Measurements from ENCODE around the gene LCN15.
"Not testable (repeated sequence)": the region's sequence is repeated elsewhere in the genome, so short reads cannot be mapped to it uniquely, and the experiment has no call there.

Gene LCN15

DNA sequence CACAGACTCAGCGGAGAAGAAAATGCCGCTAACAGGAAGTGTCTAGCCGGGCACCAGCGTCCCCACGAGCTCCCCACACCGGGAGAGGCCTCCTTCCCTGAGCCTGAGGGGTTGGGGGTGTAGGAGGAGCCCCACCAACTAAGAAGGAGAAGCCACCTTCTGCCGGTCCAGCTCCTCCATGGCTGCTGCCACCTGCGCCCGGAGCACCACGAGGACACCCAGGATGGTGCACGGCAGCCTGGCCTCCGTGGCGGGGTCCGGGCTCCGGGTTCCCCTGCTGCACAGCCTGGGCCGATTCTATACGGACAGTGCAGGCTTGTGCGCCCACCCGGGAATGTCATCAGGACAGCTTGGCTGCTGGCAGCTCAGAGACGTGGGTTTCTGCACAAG is 6.6 kb downstream of the LCN15 start:
- no peak overlapping the region for H3K4me3 ChIP-seq (ENCODE audit: low read depth, low read length)
- TF ChIP-seq, protein P1, sequence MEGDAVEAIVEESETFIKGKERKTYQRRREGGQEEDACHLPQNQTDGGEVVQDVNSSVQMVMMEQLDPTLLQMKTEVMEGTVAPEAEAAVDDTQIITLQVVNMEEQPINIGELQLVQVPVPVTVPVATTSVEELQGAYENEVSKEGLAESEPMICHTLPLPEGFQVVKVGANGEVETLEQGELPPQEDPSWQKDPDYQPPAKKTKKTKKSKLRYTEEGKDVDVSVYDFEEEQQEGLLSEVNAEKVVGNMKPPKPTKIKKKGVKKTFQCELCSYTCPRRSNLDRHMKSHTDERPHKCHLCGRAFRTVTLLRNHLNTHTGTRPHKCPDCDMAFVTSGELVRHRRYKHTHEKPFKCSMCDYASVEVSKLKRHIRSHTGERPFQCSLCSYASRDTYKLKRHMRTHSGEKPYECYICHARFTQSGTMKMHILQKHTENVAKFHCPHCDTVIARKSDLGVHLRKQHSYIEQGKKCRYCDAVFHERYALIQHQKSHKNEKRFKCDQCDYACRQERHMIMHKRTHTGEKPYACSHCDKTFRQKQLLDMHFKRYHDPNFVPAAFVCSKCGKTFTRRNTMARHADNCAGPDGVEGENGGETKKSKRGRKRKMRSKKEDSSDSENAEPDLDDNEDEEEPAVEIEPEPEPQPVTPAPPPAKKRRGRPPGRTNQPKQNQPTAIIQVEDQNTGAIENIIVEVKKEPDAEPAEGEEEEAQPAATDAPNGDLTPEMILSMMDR (IDR thresholded peaks at IDR 0.05; ENCODE audit: control insufficient read depth, extremely low read depth, insufficient read depth) = no peak
- no peak for DNase-seq (ENCODE audit: low read depth)

DNA sequence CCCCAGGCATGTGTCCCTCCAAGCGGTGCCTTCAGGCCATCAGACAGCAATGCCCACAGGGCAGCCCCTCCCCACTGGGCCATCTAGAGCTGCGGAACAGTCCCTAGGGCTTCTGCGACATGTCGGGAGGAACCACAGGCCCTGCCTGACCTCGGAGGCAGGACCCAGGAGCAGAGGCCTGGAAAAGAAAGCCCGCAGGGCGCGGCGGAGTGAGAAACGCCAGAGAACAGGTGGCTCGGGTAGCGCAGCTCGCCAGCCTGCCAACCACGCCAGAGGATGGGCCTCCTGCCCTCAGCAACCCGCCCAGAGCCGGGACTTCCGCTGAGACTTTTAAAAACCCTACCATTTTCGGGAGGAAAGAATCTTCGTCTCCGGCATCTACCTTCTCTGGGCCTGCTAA is 7.0 kb downstream of the LCN15 start:
- TF ChIP-seq, protein P1 (IDR thresholded peaks at IDR 0.05; ENCODE audit: control insufficient read depth, extremely low read depth, insufficient read depth) = no peak
- no peak for DNase-seq (ENCODE audit: low read depth)
- H3K4me3 ChIP-seq (ENCODE audit: low read depth, low read length) = no peak overlapping the region

DNA sequence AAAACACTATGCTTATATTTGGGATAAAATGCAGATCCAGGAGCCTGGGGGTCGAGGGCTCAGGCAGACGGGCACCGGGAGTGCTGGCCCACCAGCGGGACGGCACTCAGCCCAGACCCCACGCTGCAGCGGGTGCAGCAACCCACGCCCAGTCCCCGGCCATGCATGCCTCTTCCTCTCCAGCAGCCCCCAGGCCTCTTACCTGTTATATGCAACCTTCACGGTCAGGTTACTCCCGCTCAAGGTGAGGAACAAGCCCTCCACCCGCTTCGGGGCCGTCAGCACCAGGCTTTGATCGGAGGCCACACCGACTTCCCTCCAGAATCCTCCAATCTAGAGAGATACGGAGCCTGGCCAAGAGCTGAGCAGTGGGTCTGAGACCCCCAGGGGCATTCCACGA is 7.5 kb downstream of the LCN15 start:
- TF ChIP-seq, protein P1 (IDR thresholded peaks at IDR 0.05; ENCODE audit: control insufficient read depth, extremely low read depth, insufficient read depth) = no peak
- no peak overlapping the region for H3K4me3 ChIP-seq (ENCODE audit: low read depth, low read length)
- no peak for DNase-seq (ENCODE audit: low read depth)

DNA sequence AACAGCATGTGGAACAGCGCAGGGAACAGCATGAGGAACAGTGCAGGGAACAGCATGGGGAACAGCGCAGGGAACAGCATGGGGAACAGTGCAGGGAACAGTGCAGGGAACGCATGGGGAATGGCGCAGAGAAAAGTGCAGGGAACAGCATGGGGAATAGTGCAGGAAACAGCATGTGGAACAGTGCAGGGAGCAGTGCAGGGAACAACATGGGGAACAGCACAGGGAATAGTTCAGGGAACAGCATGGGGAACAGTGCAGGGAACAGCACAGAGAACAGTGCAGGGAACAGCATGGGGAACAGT is 8.2 kb downstream of the LCN15 start:
- no peak overlapping the region for H3K4me3 ChIP-seq (ENCODE audit: low read depth, low read length)
- TF ChIP-seq, protein P1 (IDR thresholded peaks at IDR 0.05; ENCODE audit: control insufficient read depth, extremely low read depth, insufficient read depth) = no peak
- no peak for DNase-seq (ENCODE audit: low read depth)

DNA sequence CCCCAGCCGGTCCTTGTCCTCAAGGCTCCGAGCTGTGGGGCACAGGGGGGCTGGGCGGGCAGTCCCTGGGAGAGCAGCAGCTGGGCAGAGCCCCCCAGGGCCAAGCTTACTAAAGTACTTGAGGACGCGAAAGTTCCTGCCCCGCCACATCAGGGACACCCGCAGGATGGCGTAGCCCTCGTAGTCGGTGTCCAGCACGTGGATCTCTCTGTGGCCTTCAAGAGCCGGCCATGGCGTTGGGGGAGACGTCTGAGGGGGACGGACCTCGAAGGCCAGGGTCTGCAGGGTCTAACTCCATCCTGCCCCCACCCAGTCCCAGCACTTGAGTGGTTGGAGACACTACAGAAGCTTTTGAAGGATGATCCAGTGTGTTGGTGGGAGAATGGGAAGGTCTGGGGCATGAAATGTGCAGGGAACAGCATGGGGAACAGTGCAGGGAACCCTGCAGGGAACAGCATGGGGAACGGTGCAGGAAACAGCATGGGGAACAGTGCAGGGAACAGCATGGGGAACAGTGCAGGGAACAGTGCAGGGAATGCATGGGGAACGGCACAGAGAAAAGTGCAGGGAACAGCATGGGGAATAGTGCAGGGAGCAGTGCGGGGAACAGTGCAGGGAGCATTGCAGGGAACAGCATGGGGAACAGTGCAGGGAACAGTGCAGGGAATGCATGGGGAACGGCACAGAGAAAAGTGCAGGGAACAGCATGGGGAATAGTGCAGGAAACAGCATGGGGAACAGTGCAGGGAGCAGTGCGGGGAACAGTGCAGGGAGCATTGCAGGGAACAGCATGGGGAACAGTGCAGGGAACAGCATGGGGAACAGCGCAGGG is 8.8 kb downstream of the LCN15 start:
- H3K4me3 ChIP-seq (ENCODE audit: low read depth, low read length); DNase-seq (ENCODE audit: low read depth): not testable (repeated sequence)

DNA sequence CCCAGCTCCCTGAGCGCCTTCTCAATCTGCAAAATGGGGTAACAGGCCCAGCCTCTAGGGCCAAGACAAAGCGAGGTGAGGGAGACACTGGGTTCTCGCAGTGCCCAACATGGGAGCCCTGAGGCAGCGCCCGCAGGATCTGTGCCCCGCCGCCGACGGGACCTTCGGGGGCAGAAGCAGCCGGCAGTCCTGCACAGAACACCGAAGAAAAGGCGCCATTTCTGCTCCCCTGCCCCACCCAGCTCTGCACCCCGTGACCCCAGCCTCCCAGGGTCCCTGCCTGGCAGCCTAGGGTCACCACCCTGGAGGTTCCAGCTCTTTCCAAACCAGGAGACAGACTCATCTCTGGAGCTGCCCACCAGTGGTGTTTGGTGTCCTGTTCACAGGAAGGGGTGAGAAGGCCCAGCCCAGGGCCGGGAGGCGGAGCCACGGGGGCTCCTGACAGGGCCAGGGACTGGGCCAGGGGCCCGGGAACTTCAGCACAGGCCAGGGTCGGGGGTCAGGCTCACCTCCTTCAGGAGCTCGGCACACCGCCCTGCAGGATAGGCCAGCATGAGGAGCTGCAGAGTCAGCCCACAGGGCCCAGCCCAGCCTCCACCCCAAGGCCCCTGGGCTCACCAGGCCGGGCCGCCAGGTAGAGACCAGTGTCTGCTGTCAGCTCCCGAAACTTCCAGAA is 9.6 kb downstream of the LCN15 start:
- no peak overlapping the region for H3K4me3 ChIP-seq (ENCODE audit: low read depth, low read length)
- DNase-seq (ENCODE audit: low read depth) = no peak
- TF ChIP-seq, protein P1 (IDR thresholded peaks at IDR 0.05; ENCODE audit: control insufficient read depth, extremely low read depth, insufficient read depth) = no peak

DNA sequence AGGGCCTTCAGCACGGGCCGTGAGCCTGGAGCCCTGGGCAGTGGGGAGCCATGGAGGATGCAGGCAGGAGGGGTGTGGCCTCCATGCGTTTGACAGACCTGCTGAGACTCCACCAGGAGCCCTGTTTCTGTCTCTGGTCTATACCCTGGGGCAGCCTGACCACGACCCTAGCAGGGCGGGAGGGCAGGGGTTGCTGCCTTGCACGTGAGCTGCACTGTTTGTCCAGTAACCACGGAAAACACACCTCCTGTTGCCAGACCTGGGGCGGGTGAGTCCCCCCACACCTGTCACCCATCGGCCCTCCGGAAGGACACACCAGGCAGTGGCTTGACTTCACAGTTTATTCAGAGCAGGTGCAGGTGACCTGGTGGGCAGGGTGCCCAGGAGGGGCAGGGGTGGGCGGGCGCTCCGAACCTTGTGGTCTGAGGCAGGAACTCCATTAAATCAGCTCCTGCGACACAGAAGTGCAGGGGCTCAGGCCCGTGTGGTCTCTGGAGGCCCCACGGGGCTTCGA is 10.2 kb downstream of the LCN15 start:
- no peak overlapping the region for H3K4me3 ChIP-seq (ENCODE audit: low read depth, low read length)
- DNase-seq (ENCODE audit: low read depth) = no peak
- TF ChIP-seq, protein P1 (IDR thresholded peaks at IDR 0.05; ENCODE audit: control insufficient read depth, extremely low read depth, insufficient read depth) = no peak

Data from LNCaP clone FGC (cell line).